CD8-positive, alpha-beta memory T cell (primary cell): ENCODE measurements around the gene CTIF. TPM values are rescaled to one million over a fixed set of nuclear protein-coding genes. Genes with fewer than 3 reads are reported as not detected.

Experiments
- CTCF ChIA-PET: fragments of 350-600 bp; sonication (Branson Sonifier 250); formaldehyde crosslinking; loops from one replicate; lab custom pipeline; 2021; ENCODE audit warnings: antibody characterized with exemption; lab: Charles Lee
- POLR2A ChIA-PET: fragments of 350-600 bp; sonication (Branson Sonifier 250); formaldehyde crosslinking; loops from one replicate; lab custom pipeline; 2021; ENCODE audit warnings: antibody characterized with exemption; lab: Charles Lee
- DNase-seq, 5 donors: peaks; one replicate each; pipeline versions ENCODE4 v3.0.0 to v3.0.0-alpha.2; 2020 to 2022; ENCODE audit warnings: mixed read lengths in 1 of 5
- H3K27ac ChIP-seq: one replicate; pipeline ENCODE4 v1.7.0; 2013; ENCODE audit warnings: low read depth, mild to moderate bottlenecking, low read length, moderate library complexity
- H3K27me3 ChIP-seq: 2 replicates; pipeline ENCODE4 v1.7.0; 2013; ENCODE audit warnings: low read length, mild to moderate bottlenecking; ENCODE audit not compliant: insufficient read depth, poor library complexity, severe bottlenecking
- H3K36me3 ChIP-seq: 2 replicates; pipeline ENCODE4 v1.7.0; 2013; ENCODE audit warnings: mild to moderate bottlenecking, low read length, moderate library complexity; ENCODE audit not compliant: insufficient read depth
- H3K4me1 ChIP-seq: 2 replicates; pipeline ENCODE4 v1.7.0; 2013; ENCODE audit warnings: mild to moderate bottlenecking, low read length, moderate library complexity; ENCODE audit not compliant: insufficient read depth
- H3K4me3 ChIP-seq: 2 replicates; pipeline ENCODE4 v1.7.0; 2013; ENCODE audit warnings: mild to moderate bottlenecking, low read length
- H3K9me3 ChIP-seq: 2 replicates; pipeline ENCODE4 v1.7.0; 2013; ENCODE audit warnings: mild to moderate bottlenecking, low read length
- H3K27ac Mint-ChIP-seq, 8 donors: one replicate each; pipeline ENCODE4 v1.8.0; 2020 to 2021; ENCODE audit warnings: mixed read lengths in 8 of 8, mild to moderate bottlenecking in 6 of 8, inconsistent platforms in 3 of 8, moderate library complexity in 3 of 8
- H3K27me3 Mint-ChIP-seq, 2 donors: one replicate each; pipeline ENCODE4 v1.8.0; 2020 to 2021; ENCODE audit warnings: mixed read lengths in 2 of 2, mild to moderate bottlenecking in 1 of 2, moderate library complexity in 1 of 2
- H3K36me3 Mint-ChIP-seq, 3 donors: one replicate each; pipeline ENCODE4 v1.8.0; 2020 to 2021; ENCODE audit warnings: mixed read lengths in 3 of 3, inconsistent platforms in 1 of 3, mild to moderate bottlenecking in 1 of 3
- H3K4me1 Mint-ChIP-seq, 3 donors: one replicate each; pipeline ENCODE4 v1.8.0; 2020 to 2021; ENCODE audit warnings: mixed read lengths in 3 of 3, inconsistent platforms in 1 of 3, mild to moderate bottlenecking in 1 of 3
- H3K4me3 Mint-ChIP-seq, 7 donors: one replicate each; pipeline ENCODE4 v1.8.0; 2020 to 2021; ENCODE audit warnings: mixed read lengths in 7 of 7, mild to moderate bottlenecking in 6 of 7, moderate library complexity in 4 of 7, inconsistent platforms in 2 of 7
- H3K9me3 Mint-ChIP-seq, 5 donors: one replicate each; pipeline ENCODE4 v1.8.0; 2020 to 2022; ENCODE audit warnings: mixed read lengths in 5 of 5, mild to moderate bottlenecking in 3 of 5, moderate library complexity in 2 of 5, inconsistent platforms in 1 of 5
- polyA plus RNA-seq: library from polyadenylated mRNA; unstranded; fragments of 300-500 nt; fragmentation: Illumina TruSeq; gene quantifications from one replicate; pipeline ENCODE4 v1.2.3, GENCODE V29; 2021
- total RNA-seq, 2 experiments: library from RNA; stranded (reverse); gene quantifications; one replicate each; pipeline ENCODE4 v1.2.3, GENCODE V29; 2021

Gene CTIF
- total and polyA plus RNA-seq, 3 experiments from 2014 or later, result 0.89 to 4.8 (median 4.2) TPM

GRCh38 chr18:48631851-48632250 is 93.0 kb downstream of the CTIF start:
- Mint-ChIP-seq H3K27ac (no peak overlapping the region), H3K9me3 (no peaks in the 10 kb centered on the region)
- CTCF ChIA-PET, result no interaction called here

GRCh38 chr18:48632676-48633257 is 93.9 kb downstream of the CTIF start:
- peaks cover 0 to 4% (median 0%) of the 10 kb centered on the region in 3 donors for H3K36me3 Mint-ChIP-seq
- H3K4me1 Mint-ChIP-seq, result no peaks in the 10 kb centered on the region
- H3K27ac ChIP-seq, result no peak overlapping the region
- peaks cover 2 to 8% of the 10 kb centered on the region in 2 donors for H3K27me3 Mint-ChIP-seq
- no peaks in the 10 kb centered on the region for H3K36me3 ChIP-seq
- DNase-seq, result no peak
- no peaks in the 10 kb centered on the region for H3K9me3 Mint-ChIP-seq
- no peak overlapping the region for H3K4me3 ChIP-seq
- no peaks in the 10 kb centered on the region for H3K9me3 ChIP-seq
- ChIA-PET POLR2A (no interaction called here), CTCF (no interaction called here)
- H3K4me1 ChIP-seq, result no peaks in the 10 kb centered on the region
- H3K4me3 Mint-ChIP-seq, result no peak overlapping the region
- no peak overlapping the region for H3K27ac Mint-ChIP-seq
- no peaks in the 10 kb centered on the region for H3K27me3 ChIP-seq

More at GRCh38 chr18:48631851-48632250, 93.0 kb downstream of the CTIF start:
- no peaks in the 10 kb centered on the region for H3K4me1 Mint-ChIP-seq
- H3K4me3 ChIP-seq, result no peak overlapping the region
- H3K27me3 Mint-ChIP-seq, result peaks cover 4 to 12% of the 10 kb centered on the region in 2 donors
- H3K4me3 Mint-ChIP-seq, result no peak overlapping the region
- H3K36me3 Mint-ChIP-seq, result no peaks in the 10 kb centered on the region
- no peak overlapping the region for H3K27ac ChIP-seq
- no peak for DNase-seq
- POLR2A ChIA-PET, result no interaction called here
- H3K9me3 ChIP-seq, result no peaks in the 10 kb centered on the region
- no peaks in the 10 kb centered on the region for H3K27me3 ChIP-seq
- H3K36me3 ChIP-seq, result no peaks in the 10 kb centered on the region
- no peaks in the 10 kb centered on the region for H3K4me1 ChIP-seq

- H3K27ac ChIP-seq, result no peak overlapping the region
- no peaks in the 10 kb centered on the region for H3K9me3 ChIP-seq
- H3K36me3 ChIP-seq, result no peaks in the 10 kb centered on the region
- ChIA-PET POLR2A (no interaction called here), CTCF (no interaction called here)
- Mint-ChIP-seq H3K27ac (no peak overlapping the region), H3K27me3 (peaks cover 2 to 8% of the 10 kb centered on the region in 2 donors), H3K4me3 (no peak overlapping the region), H3K4me1 (no peaks in the 10 kb centered on the region), H3K36me3 (peaks cover 0 to 4% (median 0%) of the 10 kb centered on the region in 3 donors), H3K9me3 (no peaks in the 10 kb centered on the region)
- no peak for DNase-seq
- H3K27me3 ChIP-seq, result no peaks in the 10 kb centered on the region
- H3K4me3 ChIP-seq, result no peak overlapping the region
- no peaks in the 10 kb centered on the region for H3K4me1 ChIP-seq
Observed at GRCh38 chr18:48634491-48634890, 95.7 kb downstream of the CTIF start.

GRCh38 chr18:48634975-48635374 is 96.1 kb downstream of the CTIF start:
- H3K27ac ChIP-seq, result no peak overlapping the region
- no peaks in the 10 kb centered on the region for H3K4me1 ChIP-seq
- no peaks in the 10 kb centered on the region for H3K9me3 ChIP-seq
- CTCF ChIA-PET, result no interaction called here
- Mint-ChIP-seq H3K27me3 (peaks cover 2 to 8% of the 10 kb centered on the region in 2 donors), H3K4me1 (no peaks in the 10 kb centered on the region), H3K36me3 (peaks cover 0 to 4% (median 0%) of the 10 kb centered on the region in 3 donors), H3K4me3 (no peak overlapping the region), H3K9me3 (no peaks in the 10 kb centered on the region), H3K27ac (no peak overlapping the region)
- DNase-seq, result no peak
- no peaks in the 10 kb centered on the region for H3K27me3 ChIP-seq
- POLR2A ChIA-PET, result no interaction called here
- no peak overlapping the region for H3K4me3 ChIP-seq
- no peaks in the 10 kb centered on the region for H3K36me3 ChIP-seq

- H3K9me3 ChIP-seq, result no peaks in the 10 kb centered on the region
- H3K27me3 ChIP-seq, result no peaks in the 10 kb centered on the region
- no peak for DNase-seq
- H3K36me3 ChIP-seq, result no peaks in the 10 kb centered on the region
- no peak overlapping the region for H3K4me3 ChIP-seq
- Mint-ChIP-seq H3K4me3 (no peak overlapping the region), H3K27me3 (peaks cover 2 to 9% of the 10 kb centered on the region in 2 donors), H3K27ac (no peak overlapping the region), H3K4me1 (no peaks in the 10 kb centered on the region), H3K36me3 (peaks cover 0 to 5% (median 0%) of the 10 kb centered on the region in 3 donors), H3K9me3 (no peaks in the 10 kb centered on the region)
- ChIA-PET CTCF (no interaction called here), POLR2A (no interaction called here)
- no peaks in the 10 kb centered on the region for H3K4me1 ChIP-seq
- H3K27ac ChIP-seq, result no peak overlapping the region
Observed at GRCh38 chr18:48635806-48636205, 97.0 kb downstream of the CTIF start.

- no peaks in the 10 kb centered on the region for H3K27me3 ChIP-seq
Observed at GRCh38 chr18:48636436-48636835, 97.6 kb downstream of the CTIF start.

GRCh38 chr18:48637081-48637990 is 98.5 kb downstream of the CTIF start:
- Histone ChIP-seq H3K27ac (no peak overlapping the region), H3K27me3 (no peaks in the 10 kb centered on the region), H3K36me3 (no peaks in the 10 kb centered on the region), H3K4me3 (no peak overlapping the region), H3K9me3 (no peaks in the 10 kb centered on the region), H3K4me1 (no peaks in the 10 kb centered on the region)
- ChIA-PET POLR2A (no interaction called here), CTCF (no interaction called here)
- Mint-ChIP-seq H3K27ac (no peak overlapping the region), H3K36me3 (peaks cover 0 to 15% (median 0%) of the 10 kb centered on the region in 3 donors), H3K4me3 (no peak overlapping the region), H3K9me3 (no peaks in the 10 kb centered on the region), H3K4me1 (no peaks in the 10 kb centered on the region), H3K27me3 (peaks cover 4 to 8% of the 10 kb centered on the region in 2 donors)
- DNase-seq, result no peak

More at GRCh38 chr18:48636436-48636835, 97.6 kb downstream of the CTIF start:
- POLR2A ChIA-PET, result no interaction called here
- DNase-seq, result no peak
- peaks cover 2 to 11% of the 10 kb centered on the region in 2 donors for H3K27me3 Mint-ChIP-seq
- no peak overlapping the region for H3K27ac Mint-ChIP-seq
- CTCF ChIA-PET, result no interaction called here
- no peak overlapping the region for H3K4me3 ChIP-seq
- no peaks in the 10 kb centered on the region for H3K36me3 ChIP-seq
- H3K9me3 Mint-ChIP-seq, result no peaks in the 10 kb centered on the region
- H3K4me1 Mint-ChIP-seq, result no peaks in the 10 kb centered on the region
- H3K36me3 Mint-ChIP-seq, result peaks cover 0 to 8% (median 0%) of the 10 kb centered on the region in 3 donors
- no peak overlapping the region for H3K4me3 Mint-ChIP-seq
- no peaks in the 10 kb centered on the region for H3K4me1 ChIP-seq
- H3K9me3 ChIP-seq, result no peaks in the 10 kb centered on the region
- no peak overlapping the region for H3K27ac ChIP-seq

GRCh38 chr18:48638451-48638850 is 99.6 kb downstream of the CTIF start:
- Mint-ChIP-seq H3K36me3 (peaks cover 0 to 18% (median 0%) of the 10 kb centered on the region in 3 donors), H3K27ac (no peak overlapping the region), H3K27me3 (peaks cover 2 to 8% of the 10 kb centered on the region in 2 donors), H3K4me1 (no peaks in the 10 kb centered on the region), H3K4me3 (no peak overlapping the region), H3K9me3 (no peaks in the 10 kb centered on the region)
- no peaks in the 10 kb centered on the region for H3K9me3 ChIP-seq
- no peaks in the 10 kb centered on the region for H3K36me3 ChIP-seq
- ChIA-PET POLR2A (no interaction called here), CTCF (no interaction called here)
- no peak overlapping the region for H3K27ac ChIP-seq
- H3K4me1 ChIP-seq, result no peaks in the 10 kb centered on the region
- H3K27me3 ChIP-seq, result no peaks in the 10 kb centered on the region
- DNase-seq, result no peak
- no peak overlapping the region for H3K4me3 ChIP-seq
